ENCODE data around the gene LANCL3. TPM values are rescaled to one million over a fixed set of nuclear protein-coding genes. Genes with fewer than 3 reads are reported as not detected.

LANCL3 gene
- total RNA-seq, 3 donors from 2014 or later = 4.3 to 6.9 (median 6.5) TPM

DNA sequence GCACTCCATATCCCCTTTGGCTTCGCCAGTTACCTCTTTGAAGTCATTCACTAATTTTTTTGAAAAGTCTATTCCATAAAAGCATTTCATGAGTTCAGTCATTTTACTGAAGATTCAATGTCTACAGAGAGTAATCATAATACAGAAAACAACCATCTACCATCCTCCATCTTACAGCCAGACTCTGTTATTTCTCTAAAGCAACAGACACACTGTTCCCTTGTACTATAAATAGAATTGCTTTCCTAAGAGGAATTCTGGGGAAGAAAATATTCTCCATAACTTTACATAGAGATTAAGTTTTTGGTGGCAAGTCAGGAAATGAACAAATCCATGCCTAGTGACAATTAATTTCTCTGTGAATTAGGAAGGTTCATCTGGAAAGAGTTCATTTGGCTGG lies 151.1 kb downstream of the LANCL3 start:
- no peak for DNase-seq
- H3K4me1 ChIP-seq (ENCODE audit: low read depth) = no peaks in the 10 kb centered on the region
- H3K4me3 ChIP-seq = no peak overlapping the region
- no peaks in the 10 kb centered on the region for H3K9me3 ChIP-seq
- no peak for ATAC-seq
- TF ChIP-seq CTCF (IDR thresholded peaks at IDR 0.05) = no peak
- H3K36me3 ChIP-seq (ENCODE audit: low read depth) = no peaks in the 10 kb centered on the region
- intact Hi-C loops (cut with DNase I, micrococcal nuclease) = no loop called here

GRCh38 chrX:37726346-37726745 lies 154.9 kb downstream of the LANCL3 start:
- no peaks in the 10 kb centered on the region for H3K36me3 ChIP-seq (ENCODE audit: low read depth)

More at GRCh38 chrX:37726346-37726745, 154.9 kb downstream of the LANCL3 start:
- H3K9me3 ChIP-seq = no peaks in the 10 kb centered on the region
- no peak overlapping the region for H3K4me3 ChIP-seq
- intact Hi-C loops (cut with DNase I, micrococcal nuclease) = no loop called here
- no peaks in the 10 kb centered on the region for H3K4me1 ChIP-seq (ENCODE audit: low read depth)
- no peak for TF ChIP-seq CTCF (IDR thresholded peaks at IDR 0.05)
- ATAC-seq = no peak
- no peak for DNase-seq

Other genes starting within 250 kb of the LANCL3 start
- 10 to 100 TPM; 11.1 to 12.0 (median 11.6) TPM for gene PRRG1, start 222.3 kb upstream of the LANCL3 start, total RNA-seq
- gene XK, start 114.1 kb downstream of the LANCL3 start, total RNA-seq = 10 to 100 TPM; 22.8 to 34.7 (median 29.5) TPM
- gene CYBB, start 208.4 kb downstream of the LANCL3 start, total RNA-seq = 10 to 100 TPM in 2 of 3 donors, 1 to 10 TPM in 1; 9.7 to 35.4 (median 30.0) TPM